IMR-90 (cell line): ENCODE data around the gene NAT14. TPM values are rescaled to one million over a fixed set of nuclear protein-coding genes. Genes with fewer than 3 reads are reported as not detected.
A peak's percentile ranks its signal among the peaks of the same experiment; 100 is the strongest.

Experiments
- ATAC-seq: fragments of 200-7000 bp; cut with Tn5 transposase; 2 replicates; pipeline ENCODE4 v1.9.1; 2020; ENCODE audit warnings: low read depth, mild to moderate bottlenecking, moderate library complexity
- BruUV-seq: library from RNA; stranded (reverse); fragments of 400-500 nt; replicated peaks from 2 replicates; lab custom pipeline; 2021; lab: Mats Ljungman, UMichigan
- CTCF ChIA-PET: fragments of 300-600 bp; formaldehyde crosslinking; extraction: SDS; loops from one replicate; lab custom pipeline; 2021; ENCODE audit warnings: antibody characterized with exemption; lab: Yijun Ruan, JAX
- POLR2A ChIA-PET: fragments of 300-600 bp; sonication (Branson Sonifier 250); formaldehyde crosslinking; loops from one replicate; lab custom pipeline; 2022; ENCODE audit warnings: antibody characterized with exemption; ENCODE audit not compliant: unreplicated experiment; lab: Charles Lee
- DNase-seq: peaks from one replicate; pipeline ENCODE4 v3.0.0; 2013
- H2AFZ ChIP-seq: replicated peaks from 2 replicates; pipeline ENCODE3; 2013; ENCODE audit warnings: low read length, mild to moderate bottlenecking; ENCODE audit not compliant: poor library complexity
- H2AK5ac ChIP-seq: 2 replicates; pipeline ENCODE4 v1.6.1; 2013; ENCODE audit warnings: low read depth, low read length, inconsistent platforms
- H2AK9ac ChIP-seq: replicated peaks from 2 replicates; pipeline ENCODE3; 2013; ENCODE audit warnings: mild to moderate bottlenecking, low read depth, low read length, moderate library complexity; ENCODE audit not compliant: poor library complexity
- H2BK120ac ChIP-seq: 2 replicates; pipeline ENCODE4 v1.6.1; 2013; ENCODE audit warnings: low read depth, low read length, inconsistent platforms
- H2BK15ac ChIP-seq: 3 replicates; pipeline ENCODE4 v1.6.1; 2013; ENCODE audit warnings: low read depth, low read length, inconsistent platforms
- H2BK20ac ChIP-seq: 2 replicates; pipeline ENCODE4 v1.6.1; 2013; ENCODE audit warnings: low read depth, mild to moderate bottlenecking, inconsistent platforms, low read length, moderate library complexity
- H2BK5ac ChIP-seq: 2 replicates; pipeline ENCODE4 v1.6.1; 2013; ENCODE audit warnings: mild to moderate bottlenecking, low read depth, low read length, inconsistent platforms; ENCODE audit not compliant: poor library complexity, severe bottlenecking
- H3K14ac ChIP-seq: replicated peaks from 2 replicates; pipeline ENCODE4 v1.6.1; 2013; ENCODE audit warnings: low read depth, low read length, inconsistent platforms
- H3K18ac ChIP-seq: 2 replicates; pipeline ENCODE4 v1.6.1; 2013; ENCODE audit warnings: low read depth, low read length, control low read depth
- H3K23ac ChIP-seq: 2 replicates; pipeline ENCODE4 v1.6.1; 2013; ENCODE audit warnings: low read depth, low read length, inconsistent platforms
- H3K27ac ChIP-seq: 2 replicates; pipeline ENCODE4 v1.5.1; 2013; ENCODE audit warnings: mild to moderate bottlenecking, control low read depth, low read length; ENCODE audit not compliant: insufficient read depth
- H3K27me3 ChIP-seq: 2 replicates; pipeline ENCODE4 v1.6.1; 2013; ENCODE audit warnings: low read length; ENCODE audit not compliant: control insufficient read depth, insufficient read depth
- H3K36me3 ChIP-seq: 2 replicates; pipeline ENCODE4 v1.6.1; 2013; ENCODE audit warnings: low read length, mixed read lengths; ENCODE audit not compliant: control insufficient read depth, insufficient read depth
- H3K4ac ChIP-seq: 2 replicates; pipeline ENCODE4 v1.6.1; 2013; ENCODE audit warnings: low read depth, low read length, inconsistent platforms
- H3K4me1 ChIP-seq: 2 replicates; pipeline ENCODE4 v1.6.1; 2013; ENCODE audit warnings: low read length, mixed read lengths; ENCODE audit not compliant: control insufficient read depth, insufficient read depth
- H3K4me2 ChIP-seq: 2 replicates; pipeline ENCODE4 v1.6.1; 2013; ENCODE audit warnings: low read depth, mild to moderate bottlenecking, control low read depth, low read length, moderate library complexity
- H3K4me3 ChIP-seq: 2 replicates; pipeline ENCODE4 v1.5.1; 2013; ENCODE audit warnings: low read depth, mild to moderate bottlenecking, control low read depth, low read length, moderate library complexity; ENCODE audit not compliant: insufficient read depth
- H3K56ac ChIP-seq: 2 replicates; pipeline ENCODE4 v1.6.1; 2013; ENCODE audit warnings: low read length, inconsistent platforms; ENCODE audit not compliant: insufficient read depth; ENCODE audit errors: extremely low read depth
- H3K79me1 ChIP-seq, 2 experiments: 2 replicates each; pipeline ENCODE4 v1.6.1; 2013; ENCODE audit warnings: low read length in 2 of 2, inconsistent platforms in 1 of 2, low read depth in 1 of 2
- H3K9ac ChIP-seq: 2 replicates; pipeline ENCODE4 v1.6.1; 2013; ENCODE audit warnings: low read depth, low read length, control low read depth
- H3K9me1 ChIP-seq: 2 replicates; pipeline ENCODE4 v1.6.1; 2013; ENCODE audit warnings: low read length, inconsistent platforms; ENCODE audit not compliant: insufficient read depth
- H3K9me3 ChIP-seq: 2 replicates; pipeline ENCODE4 v1.6.1; 2013; ENCODE audit warnings: low read length; ENCODE audit not compliant: control insufficient read depth, insufficient read depth
- H4K20me1 ChIP-seq: 2 replicates; pipeline ENCODE4 v1.6.1; 2013; ENCODE audit warnings: low read length, inconsistent platforms; ENCODE audit not compliant: insufficient read depth
- H4K5ac ChIP-seq: 2 replicates; pipeline ENCODE4 v1.6.1; 2013; ENCODE audit warnings: mild to moderate bottlenecking, low read depth, low read length, control low read depth
- H4K8ac ChIP-seq, 2 experiments: 2 replicates each; pipeline ENCODE4 v1.6.1; 2013; ENCODE audit warnings: low read depth in 2 of 2, low read length in 2 of 2, control low read depth in 1 of 2, inconsistent platforms in 1 of 2
- H4K91ac ChIP-seq: 2 replicates; pipeline ENCODE4 v1.6.1; 2013; ENCODE audit warnings: low read depth, low read length, inconsistent platforms; ENCODE audit not compliant: insufficient read depth
- BHLHE40 ChIP-seq: fragments of 150-350 bp; IDR thresholded peaks from 2 replicates; pipeline ENCODE4 v1.6.1; 2016; ENCODE audit warnings: mild to moderate bottlenecking, low read depth, low read length
- CEBPB ChIP-seq: IDR thresholded peaks from 2 replicates; pipeline ENCODE4 v1.6.1; 2012; ENCODE audit warnings: low read depth, low read length, improper control_type of control experiment
- CHD1 ChIP-seq: IDR thresholded peaks from 2 replicates; pipeline ENCODE4 v1.6.1; 2012; ENCODE audit warnings: low read depth, low read length, improper control_type of control experiment
- CTCF ChIP-seq: conservative IDR thresholded peaks from 2 replicates; pipeline ENCODE4 v1.5.1; 2012; ENCODE audit warnings: mild to moderate bottlenecking, low read depth, low read length, improper control_type of control experiment
- ELK1 ChIP-seq: fragments of 150-350 bp; IDR thresholded peaks from 2 replicates; pipeline ENCODE4 v1.6.1; 2016; ENCODE audit warnings: low read depth, mild to moderate bottlenecking, low read length, moderate library complexity, borderline replicate concordance
- FOS ChIP-seq: fragments of 150-350 bp; IDR thresholded peaks from 2 replicates; pipeline ENCODE4 v1.6.1; 2016; ENCODE audit warnings: low read depth, low read length
- MAFK ChIP-seq: IDR thresholded peaks from 2 replicates; pipeline ENCODE4 v1.6.1; 2012; ENCODE audit warnings: low read depth, low read length, improper control_type of control experiment
- MAZ ChIP-seq: IDR thresholded peaks from 2 replicates; pipeline ENCODE4 v1.6.1; 2012; ENCODE audit warnings: low read depth, mild to moderate bottlenecking, low read length, improper control_type of control experiment, moderate library complexity, borderline replicate concordance
- MXI1 ChIP-seq: IDR thresholded peaks from 2 replicates; pipeline ENCODE4 v1.6.1; 2012; ENCODE audit warnings: low read depth, mild to moderate bottlenecking, low read length, moderate library complexity, borderline replicate concordance
- NFE2L2 ChIP-seq: fragments of 150-350 bp; IDR thresholded peaks from 2 replicates; pipeline ENCODE4 v1.6.1; 2016; ENCODE audit warnings: low read depth, mild to moderate bottlenecking, low read length
- RAD21 ChIP-seq: IDR thresholded peaks from 2 replicates; pipeline ENCODE4 v1.6.1; 2012; ENCODE audit warnings: low read length, improper control_type of control experiment
- RCOR1 ChIP-seq: IDR thresholded peaks from 2 replicates; pipeline ENCODE4 v1.6.1; 2012; ENCODE audit warnings: mild to moderate bottlenecking, low read length, improper control_type of control experiment; ENCODE audit not compliant: insufficient replicate concordance
- RFX5 ChIP-seq: IDR thresholded peaks from 2 replicates; pipeline ENCODE4 v1.8.0; 2012; ENCODE audit warnings: low read depth, mild to moderate bottlenecking, low read length, moderate library complexity
- SMC3 ChIP-seq: fragments of 150-350 bp; IDR thresholded peaks from 2 replicates; pipeline ENCODE4 v1.6.1; 2016; ENCODE audit warnings: low read depth, mild to moderate bottlenecking, antibody characterized with exemption, low read length, moderate library complexity
- WGBS, 2 experiments: methylation state at CpG; one replicate each; pipeline versions ENCODE4 v1.1.5 to v1.1.7; 2013; ENCODE audit warnings: missing lambda C conversion rate in 2 of 2; ENCODE audit not compliant: insufficient read length in 1 of 2; ENCODE audit errors: extremely low coverage in 2 of 2; 5-methylcytosine and 5-hydroxymethylcytosine counted together
- dilution Hi-C: fragments of 300-500 bp; cut with HindIII; formaldehyde crosslinking; loops from one replicate; pipeline ENCODE4 v1.14.3; 2018; ENCODE audit warnings: low sequenced_read_pairs; ENCODE audit not compliant: unreplicated experiment
- in situ Hi-C: fragments of 300-500 bp; cut with MboI; formaldehyde crosslinking; loops from 3 replicates; pipeline ENCODE4 v1.14.3; 2019; ENCODE audit warnings: low sequenced_read_pairs, inconsistent platforms, mixed read lengths
- intact Hi-C: fragments of 100-400 bp; cut with micrococcal nuclease; formaldehyde crosslinking; loops from 2 replicates; pipeline ENCODE4 v1.10.0; 2022
- polyA plus RNA-seq, 3 experiments: library from polyadenylated mRNA; depleted of rRNA; stranded (reverse); fragments of >200 nt; gene quantifications; 2 replicates each; pipeline ENCODE4 v1.2.3, GENCODE V29; 2012; ENCODE audit warnings: low replicate concordance in 1 of 3
- total RNA-seq: library from RNA; depleted of rRNA; stranded (reverse); fragments of >200 nt; gene quantifications from 2 replicates; pipeline ENCODE4 v1.2.3, GENCODE V29; 2012

NAT14 gene
- total and polyA plus RNA-seq, 2 of the 4 experiments (the other 2 are of a cell fraction) = 4.3 to 41.2 TPM

- dilution Hi-C loops = no loop called here
- no peak for ATAC-seq
- H3K23ac ChIP-seq = no peak overlapping the region
- no peak overlapping the region for H3K4me2 ChIP-seq
- no peak overlapping the region for H2BK120ac ChIP-seq
- no peak for DNase-seq
- H2AK5ac ChIP-seq = no peak overlapping the region
- in situ Hi-C loops = no loop called here
- no peak overlapping the region for H2BK20ac ChIP-seq
- H3K14ac ChIP-seq = no peak overlapping the region
- intact Hi-C loops = no loop called here
- no TSS peak for BruUV-seq
- H2AK9ac ChIP-seq = no peak overlapping the region
- H3K9me1 ChIP-seq = peaks cover 19% of the 10 kb centered on the region
- no peaks in the 10 kb centered on the region for H3K9me3 ChIP-seq
- H3K27me3 ChIP-seq = no peaks in the 10 kb centered on the region
- H3K4me3 ChIP-seq = no peak overlapping the region
- no peak overlapping the region for H2BK15ac ChIP-seq
- H3K4me1 ChIP-seq = peaks cover 5% of the 10 kb centered on the region
- H3K18ac ChIP-seq = no peak overlapping the region
- CTCF ChIA-PET = interaction anchor here (1.2 kb wide), 1 partner anchor 22 kb away, joined by 3 read pairs; no protein-coding TSS in a partner anchor
- H3K56ac ChIP-seq = no peak overlapping the region
- POLR2A ChIA-PET = interaction anchor here (0.6 kb wide), 1 partner anchor 58 kb away, joined by 5 read pairs; no protein-coding TSS in a partner anchor
- no peak for TF ChIP-seq MAZ
- TF ChIP-seq RAD21 = no peak
- no peak for TF ChIP-seq SMC3
- TF ChIP-seq BHLHE40 = no peak
- no peak for TF ChIP-seq CTCF
- TF ChIP-seq CEBPB = no peak
- no peak for TF ChIP-seq RFX5
- TF ChIP-seq FOS = no peak
- TF ChIP-seq ELK1 = no peak
- TF ChIP-seq MXI1 = no peak
- no peak for TF ChIP-seq CHD1
- no peak for TF ChIP-seq MAFK
- no peak for TF ChIP-seq RCOR1
- no peak for TF ChIP-seq NFE2L2
- H4K5ac ChIP-seq = no peak overlapping the region
- no peak overlapping the region for H3K4ac ChIP-seq
- peaks cover 0 to 10% of the 10 kb centered on the region in 2 experiments; a peak in 2 of 4 replicates for H3K79me1 ChIP-seq
- H3K36me3 ChIP-seq = no peaks in the 10 kb centered on the region
- no peak overlapping the region for H4K8ac ChIP-seq
- no peak overlapping the region for H3K27ac ChIP-seq
- H3K9ac ChIP-seq = no peak overlapping the region
- WGBS, 2 experiments = 35% methylated on average over 20 of the region's 29 CpGs; no CpG with 5 or more reads in 1 of the 2 experiments
- no peak overlapping the region for H4K91ac ChIP-seq
- no peaks in the 10 kb centered on the region for H4K20me1 ChIP-seq
- H2AFZ ChIP-seq = peak overlapping the region; percentile 17
- no peak overlapping the region for H2BK5ac ChIP-seq
Measured at GRCh38 chr19:55525289-55526101, 40.5 kb downstream of the NAT14 start.
